Mesothelial cell of epicardium (in vitro differentiated cells): ENCODE measurements around the gene CHRDL2. TPM values are rescaled to one million over a fixed set of nuclear protein-coding genes. Genes with fewer than 3 reads are reported as not detected.

Source experiments
- DNase-seq, 2 experiments: peaks; one replicate each; pipeline ENCODE4 v3.0.0; 2021; ENCODE audit warnings: low spot score in 2 of 2; ENCODE audit not compliant: unreplicated experiment in 2 of 2
- H3K27ac Mint-ChIP-seq: 2 replicates; pipeline ENCODE4 v1.8.0; 2021; ENCODE audit warnings: mixed read lengths
- H3K27me3 Mint-ChIP-seq: 2 replicates; pipeline ENCODE4 v1.8.0; 2021; ENCODE audit warnings: low read depth, mixed read lengths
- H3K36me3 Mint-ChIP-seq: 2 replicates; pipeline ENCODE4 v1.8.0; 2021; ENCODE audit warnings: mixed read lengths
- H3K4me1 Mint-ChIP-seq: 2 replicates; pipeline ENCODE4 v1.8.0; 2021; ENCODE audit warnings: mixed read lengths
- H3K4me3 Mint-ChIP-seq: 2 replicates; pipeline ENCODE4 v1.8.0; 2021; ENCODE audit warnings: mild to moderate bottlenecking, moderate library complexity, mixed read lengths
- H3K9me3 Mint-ChIP-seq: 2 replicates; pipeline ENCODE4 v1.8.0; 2021; ENCODE audit warnings: mixed read lengths
- total RNA-seq: library from RNA; stranded (reverse); gene quantifications from 3 replicates; pipeline ENCODE4 v1.2.1, GENCODE V29; 2021
- TF ChIP-seq, protein P1 (sequence below): fragments of 200-600 bp; sonication (generic); IDR thresholded peaks from one replicate; pipeline ENCODE4 v1.5.0; 2021; ENCODE audit warnings: antibody characterized with exemption; ENCODE audit not compliant: unreplicated experiment

Gene CHRDL2
- total RNA-seq, 1 donor from 2014 or later, result 0.65 TPM

DNA sequence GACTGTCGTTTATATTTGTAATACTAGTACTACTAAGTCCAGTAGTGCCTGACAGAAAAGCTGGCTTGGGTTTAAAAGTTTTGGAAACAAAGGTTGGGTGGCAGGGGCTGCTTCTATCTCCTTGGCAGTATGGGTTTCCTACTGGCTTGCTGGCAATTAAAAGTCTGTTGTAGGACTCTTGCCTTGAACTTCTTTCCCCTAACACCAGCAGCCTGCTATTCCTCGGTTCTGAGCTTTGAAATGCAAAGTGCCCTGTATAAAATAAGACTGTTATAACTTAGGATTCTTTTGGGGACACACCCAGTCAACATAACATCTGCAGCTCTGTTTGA lies 18.7 kb upstream of the CHRDL2 start:
- no peak for DNase-seq
- Mint-ChIP-seq H3K36me3 (no peaks in the 10 kb centered on the region), H3K27ac (peak overlapping the region; percentile 90), H3K27me3 (no peaks in the 10 kb centered on the region), H3K4me3 (peak overlapping the region; percentile 78), H3K9me3 (no peaks in the 10 kb centered on the region), H3K4me1 (peaks cover 38% of the 10 kb centered on the region)
- TF ChIP-seq, protein P1, sequence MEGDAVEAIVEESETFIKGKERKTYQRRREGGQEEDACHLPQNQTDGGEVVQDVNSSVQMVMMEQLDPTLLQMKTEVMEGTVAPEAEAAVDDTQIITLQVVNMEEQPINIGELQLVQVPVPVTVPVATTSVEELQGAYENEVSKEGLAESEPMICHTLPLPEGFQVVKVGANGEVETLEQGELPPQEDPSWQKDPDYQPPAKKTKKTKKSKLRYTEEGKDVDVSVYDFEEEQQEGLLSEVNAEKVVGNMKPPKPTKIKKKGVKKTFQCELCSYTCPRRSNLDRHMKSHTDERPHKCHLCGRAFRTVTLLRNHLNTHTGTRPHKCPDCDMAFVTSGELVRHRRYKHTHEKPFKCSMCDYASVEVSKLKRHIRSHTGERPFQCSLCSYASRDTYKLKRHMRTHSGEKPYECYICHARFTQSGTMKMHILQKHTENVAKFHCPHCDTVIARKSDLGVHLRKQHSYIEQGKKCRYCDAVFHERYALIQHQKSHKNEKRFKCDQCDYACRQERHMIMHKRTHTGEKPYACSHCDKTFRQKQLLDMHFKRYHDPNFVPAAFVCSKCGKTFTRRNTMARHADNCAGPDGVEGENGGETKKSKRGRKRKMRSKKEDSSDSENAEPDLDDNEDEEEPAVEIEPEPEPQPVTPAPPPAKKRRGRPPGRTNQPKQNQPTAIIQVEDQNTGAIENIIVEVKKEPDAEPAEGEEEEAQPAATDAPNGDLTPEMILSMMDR, result no peak

- Mint-ChIP-seq H3K36me3 (no peaks in the 10 kb centered on the region), H3K27me3 (no peaks in the 10 kb centered on the region), H3K9me3 (no peaks in the 10 kb centered on the region), H3K27ac (peak overlapping the region; percentile 90), H3K4me3 (peak overlapping the region; percentile 78), H3K4me1 (peaks cover 32% of the 10 kb centered on the region)
- TF ChIP-seq, protein P1, result no peak
- DNase-seq, result peak; percentile 42 to 61
Observed at GRCh38 chr11:74749127-74749964, 18.1 kb upstream of the CHRDL2 start.

DNA sequence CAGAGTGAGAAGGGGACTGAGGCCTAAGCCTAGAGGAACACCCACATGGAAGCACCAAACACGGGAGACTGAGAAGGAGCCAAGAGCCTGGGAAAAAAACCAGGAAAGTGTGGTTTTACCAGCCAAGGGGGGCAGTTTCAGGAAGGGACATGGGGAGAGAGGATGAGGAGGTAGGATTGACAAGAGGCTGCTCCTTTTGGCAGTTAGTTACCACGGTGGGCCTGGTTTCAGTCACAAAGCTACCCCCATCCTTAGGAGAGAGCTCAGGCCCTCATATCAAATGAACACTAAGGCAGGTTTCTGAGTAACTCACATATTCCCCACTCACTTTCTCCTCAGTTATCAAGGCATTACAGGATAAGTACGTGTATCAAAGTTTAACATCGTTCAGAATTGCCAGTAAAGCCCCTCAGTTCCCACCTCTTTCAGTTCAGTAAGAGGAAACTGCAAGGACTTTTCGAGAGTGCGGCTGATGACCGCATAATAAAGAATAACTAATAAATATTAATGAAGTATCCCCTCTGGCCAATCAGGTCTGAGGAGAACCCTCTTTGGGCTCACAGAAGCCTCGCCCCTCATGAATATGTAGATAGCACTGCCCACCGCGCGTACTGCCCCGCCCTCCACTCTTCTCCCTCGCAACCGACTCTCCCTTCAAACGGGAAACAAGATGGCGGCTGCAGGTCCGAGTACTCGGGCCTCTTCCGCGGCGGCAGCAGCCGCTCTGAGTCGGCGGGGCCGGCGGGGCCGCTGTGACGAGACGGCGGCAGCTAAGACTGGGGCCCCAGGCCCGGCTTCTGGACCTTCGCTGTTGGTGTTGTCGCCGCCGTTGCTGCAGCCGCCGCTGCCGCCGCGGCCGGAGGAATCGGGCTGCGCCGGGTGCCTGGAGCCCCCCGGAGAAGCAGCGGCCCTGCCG lies 17.2 kb upstream of the CHRDL2 start, which contains the start of gene RNF169:
Gene RNF169, plus strand, starts transcription at position 639 of the 916 bp plus-strand sequence. Its CDS starts 32 bp downstream, at position 671.
- peak; percentile 79 to 89 for DNase-seq
- peak within 1 kb of the TSS; percentile 78 for H3K4me3 Mint-ChIP-seq
- peaks cover 3% of the 10 kb centered on the region for H3K27me3 Mint-ChIP-seq
- H3K9me3 Mint-ChIP-seq, result no peaks in the 10 kb centered on the region
- TF ChIP-seq, protein P1, result no peak
- peaks cover 24% of the 10 kb centered on the region for H3K4me1 Mint-ChIP-seq
- peak within 1 kb of the TSS; percentile 90 for H3K27ac Mint-ChIP-seq
- no peaks in the 10 kb centered on the region for H3K36me3 Mint-ChIP-seq

- TF ChIP-seq, protein P1, result no peak
- Mint-ChIP-seq H3K27me3 (peaks cover 3% of the 10 kb centered on the region), H3K27ac (no peak overlapping the region), H3K36me3 (no peaks in the 10 kb centered on the region), H3K4me1 (peaks cover 24% of the 10 kb centered on the region), H3K9me3 (no peaks in the 10 kb centered on the region), H3K4me3 (no peak overlapping the region)
- no peak for DNase-seq
Observed at GRCh38 chr11:74746868-74747267, 15.6 kb upstream of the CHRDL2 start.

- Mint-ChIP-seq H3K4me3 (no peak overlapping the region), H3K4me1 (peaks cover 9% of the 10 kb centered on the region), H3K27me3 (peaks cover 3% of the 10 kb centered on the region), H3K27ac (no peak overlapping the region), H3K9me3 (peaks cover 7% of the 10 kb centered on the region), H3K36me3 (no peaks in the 10 kb centered on the region)
- TF ChIP-seq, protein P1, result no peak
- DNase-seq, result no peak
Observed at GRCh38 chr11:74744277-74744676, 13.1 kb upstream of the CHRDL2 start.
